Renal pelvis (tissue), 4 donors: Measurements from ENCODE around the gene BLTP2. TPM values are rescaled to one million over a fixed set of nuclear protein-coding genes. Genes with fewer than 3 reads are reported as not detected.
"Not testable (repeated sequence)": the region's sequence is repeated elsewhere in the genome, so short reads cannot be mapped to it uniquely, and the experiment has no call there.

ENCODE experiments used
- DNase-seq: peaks from one replicate; pipeline ENCODE4 v3.0.0-alpha.2; 2013
- polyA plus RNA-seq, 3 donors: library from polyadenylated mRNA; unstranded; fragments of 120-200 nt; gene quantifications; one replicate each; pipeline ENCODE4 v1.2.1, GENCODE V29; 2013; ENCODE audit not compliant: insufficient read length in 3 of 3

The BLTP2 gene
- polyA plus RNA-seq, 3 donors, result 86.0 to 106 (median 99.9) TPM

- no peak for DNase-seq
Measured at GRCh38 chr17:28610376-28610775, 34.6 kb downstream of the BLTP2 start.

DNA sequence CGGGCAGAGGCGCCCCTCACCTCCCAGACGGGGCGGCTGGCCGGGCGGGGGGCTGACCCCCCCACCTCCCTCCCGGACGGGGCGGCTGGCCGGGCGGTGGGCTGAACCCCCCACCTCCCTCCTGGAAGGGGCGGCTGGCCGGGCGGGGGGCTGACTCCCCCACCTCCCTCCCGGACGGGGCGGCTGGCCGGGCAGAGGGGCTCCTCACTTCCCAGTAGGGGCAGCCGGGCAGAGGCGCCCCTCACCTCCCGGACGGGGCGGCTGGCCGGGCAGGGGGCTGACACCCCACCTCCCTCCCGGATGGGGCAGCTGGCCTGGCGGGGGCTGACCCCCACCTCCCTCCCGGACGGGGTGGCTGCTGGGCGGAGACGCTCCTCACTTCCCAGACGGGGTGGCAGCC lies 40.9 kb downstream of the BLTP2 start:
- DNase-seq, result not testable (repeated sequence)

DNA sequence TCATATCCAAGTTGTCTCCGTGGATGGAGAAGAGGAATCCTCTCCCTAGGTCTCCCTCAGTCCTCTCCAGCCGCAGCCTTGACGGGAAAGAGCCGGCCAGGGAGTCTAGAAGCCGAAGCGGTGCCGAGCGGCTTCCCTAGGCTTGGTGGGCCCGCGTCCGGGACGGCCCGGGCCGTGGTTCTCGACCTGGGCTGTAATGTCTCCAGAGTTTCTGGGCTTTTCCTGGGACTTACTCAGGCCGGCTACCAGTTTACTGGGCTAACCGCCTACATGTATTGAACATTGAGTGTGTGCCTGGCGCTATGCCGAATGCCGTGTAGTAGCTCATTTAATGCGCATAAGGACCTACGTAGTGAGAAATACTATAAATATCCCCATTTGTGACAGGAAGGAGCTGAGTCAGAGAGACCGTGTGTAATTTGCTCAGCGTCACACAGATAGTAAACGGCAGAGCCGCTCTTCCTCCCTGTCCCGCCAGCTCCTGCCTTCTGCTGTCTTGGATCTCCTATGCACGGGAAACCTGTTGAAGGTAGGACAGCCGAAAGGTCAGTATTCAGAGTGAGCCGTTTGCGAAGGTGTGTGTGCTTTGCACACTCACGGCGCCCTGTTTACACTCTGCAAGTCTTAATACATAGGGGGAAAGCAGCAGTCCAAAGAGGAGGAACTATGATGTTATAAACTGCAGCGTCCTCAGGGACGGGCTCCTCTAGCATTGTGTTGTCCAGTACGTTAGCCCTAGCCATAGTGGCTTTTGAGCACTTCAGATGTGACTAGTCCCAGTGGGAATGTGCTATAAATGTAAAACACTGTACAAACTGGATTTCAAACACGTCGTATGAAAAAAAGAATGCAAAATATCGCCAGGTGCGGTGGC lies 45.4 kb downstream of the BLTP2 start:
- DNase-seq, result peak; percentile 44

GRCh38 chr17:28598799-28599310 lies 46.1 kb downstream of the BLTP2 start, which contains the start of gene SPAG5:
TSS of gene SPAG5 (minus strand) at chr17:28599025. CDS start at chr17:28598946, 79 bp downstream.
- peak; percentile 92 for DNase-seq

DNA sequence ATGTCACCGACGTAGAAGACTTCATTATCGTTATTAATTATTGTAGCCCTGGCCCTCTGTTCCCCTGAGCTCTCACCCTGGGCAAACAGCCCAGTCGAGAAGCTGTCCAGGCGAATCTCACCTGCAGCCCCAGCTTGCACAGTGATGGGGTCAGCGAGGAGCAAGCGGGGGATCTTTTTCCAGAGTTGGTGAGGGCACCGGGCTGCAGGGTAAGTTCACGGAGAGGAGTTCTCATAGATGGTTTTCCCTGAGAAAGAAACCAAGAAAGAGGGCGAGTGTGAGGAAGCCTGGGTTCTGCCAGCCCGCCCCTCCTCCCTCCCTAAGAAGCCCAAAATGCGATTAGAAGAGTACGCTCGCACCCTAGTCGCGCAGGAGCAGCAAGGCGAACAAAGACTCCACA lies 46.6 kb downstream of the BLTP2 start:
- DNase-seq, result no peak

- no peak for DNase-seq
Measured at GRCh38 chr17:28597606-28598383, 47.2 kb downstream of the BLTP2 start.

Other genes starting within 250 kb of the BLTP2 start
- 10 to 100 TPM; 11.4 to 16.8 (median 14.9) TPM for gene SLC46A1, start 238.9 kb downstream of the BLTP2 start, polyA plus RNA-seq
- gene SLC13A2, start 171.5 kb downstream of the BLTP2 start, polyA plus RNA-seq, result 10 to 100 TPM; 13.0 to 18.8 (median 16.9) TPM
- gene FOXN1, start 138.8 kb downstream of the BLTP2 start, polyA plus RNA-seq, result under 1 TPM; 0.47 to 0.69 (median 0.57) TPM
- 10 to 100 TPM; 60.8 to 78.8 (median 70.3) TPM for gene UNC119, start 92.5 kb downstream of the BLTP2 start, polyA plus RNA-seq
- gene PIGS, start 73.6 kb downstream of the BLTP2 start, polyA plus RNA-seq, result 100 to 1,000 TPM in 2 of 3 donors, 10 to 100 TPM in 1; 95.6 to 111 (median 107) TPM
- 10 to 100 TPM; 29.6 to 31.2 (median 30.1) TPM for gene ALDOC, start 68.3 kb downstream of the BLTP2 start, polyA plus RNA-seq
- gene SPAG5, start 46.1 kb downstream of the BLTP2 start, polyA plus RNA-seq, result 10 to 100 TPM; 61.9 to 65.9 (median 63.4) TPM
- gene RSKR, start 31.0 kb downstream of the BLTP2 start, polyA plus RNA-seq, result 10 to 100 TPM; 10.6 to 31.7 (median 29.3) TPM
- 10 to 100 TPM; 76.3 to 87.5 (median 79.7) TPM for gene SDF2, start 16.7 kb upstream of the BLTP2 start, polyA plus RNA-seq
- 10 to 100 TPM; 68.0 to 81.6 (median 80.7) TPM for gene SUPT6H, start 17.0 kb upstream of the BLTP2 start, polyA plus RNA-seq
- 10 to 100 TPM in 2 of 3 donors, 1 to 10 TPM in 1; 4.3 to 11.2 (median 10.3) TPM for gene PROCA1, start 66.7 kb upstream of the BLTP2 start, polyA plus RNA-seq
- 100 to 1,000 TPM; 155 to 193 (median 178) TPM for gene RAB34, start 72.7 kb upstream of the BLTP2 start, polyA plus RNA-seq
- gene RPL23A, start 74.8 kb upstream of the BLTP2 start, polyA plus RNA-seq, result 100 to 1,000 TPM; 804 to 896 (median 874) TPM
- gene TLCD1, start 81.1 kb upstream of the BLTP2 start, polyA plus RNA-seq, result 10 to 100 TPM; 16.6 to 19.8 (median 18.5) TPM
- gene NEK8, start 83.6 kb upstream of the BLTP2 start, polyA plus RNA-seq, result 10 to 100 TPM in 2 of 3 donors, 1 to 10 TPM in 1; 7.1 to 13.8 (median 12.4) TPM
- 100 to 1,000 TPM; 133 to 163 (median 136) TPM for gene TRAF4, start 98.9 kb upstream of the BLTP2 start, polyA plus RNA-seq
- gene FAM222B, start 197.6 kb upstream of the BLTP2 start, polyA plus RNA-seq, result 10 to 100 TPM; 21.8 to 23.6 (median 22.8) TPM
- gene ERAL1, start 209.9 kb upstream of the BLTP2 start, polyA plus RNA-seq, result 10 to 100 TPM; 69.8 to 74.2 (median 74.1) TPM